Globus pallidus (tissue), 1 donor: ENCODE results near the gene PMM2.
"Not testable (repeated sequence)": the region's sequence is repeated elsewhere in the genome, so short reads cannot be mapped to it uniquely, and the experiment has no call there.

Experiments used
- DNase-seq: peaks from one replicate; pipeline ENCODE4 v3.0.0-alpha.2; 2015; ENCODE audit warnings: low spot score

The PMM2 gene

DNA sequence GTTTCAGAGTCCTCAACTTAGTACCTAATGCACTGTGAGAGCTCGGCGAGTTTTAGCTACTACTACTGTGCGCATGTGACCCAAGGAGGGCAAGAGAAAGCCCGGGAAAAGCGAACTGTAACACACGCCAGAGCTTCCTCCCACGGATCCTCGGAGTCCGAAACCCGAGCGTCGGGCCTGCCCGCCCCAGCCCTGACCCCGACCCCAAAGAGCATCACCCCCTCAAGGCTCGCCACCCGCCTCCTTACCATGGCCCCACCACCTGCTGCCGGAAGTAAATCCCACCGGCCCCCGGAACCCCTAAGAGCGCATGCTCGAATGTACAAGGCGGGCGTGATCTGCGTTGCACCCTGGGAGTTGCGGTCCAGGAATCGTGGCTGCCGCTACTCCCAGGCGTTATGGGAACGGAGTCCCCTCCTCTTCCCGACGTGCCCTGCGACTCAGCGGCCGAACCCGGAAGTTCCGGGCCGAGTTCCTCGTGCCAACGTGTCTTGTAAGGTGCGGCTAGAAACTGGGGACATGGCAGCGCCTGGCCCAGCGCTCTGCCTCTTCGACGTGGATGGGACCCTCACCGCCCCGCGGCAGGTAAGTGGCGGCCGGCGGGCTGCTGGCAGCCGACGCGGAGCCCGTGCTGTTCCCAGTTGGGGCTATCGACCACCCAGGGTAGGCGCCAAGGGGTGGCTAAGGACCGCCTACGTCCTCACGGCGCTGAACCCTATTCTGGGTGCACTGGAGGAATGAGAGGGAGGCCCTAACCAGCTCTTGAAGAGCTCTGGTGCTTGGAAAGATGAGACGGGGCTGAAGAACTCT lies at the start of gene PMM2, which contains the start of gene TMEM186:
Gene PMM2 (plus strand): TSS at position 476 of the 810 bp plus-strand sequence. CDS start 44 bp downstream, at position 520.
Gene TMEM186 (minus strand): TSS at position 276 of the 810 bp plus-strand sequence. CDS start 25 bp downstream, at position 251.
- DNase-seq, result peak; percentile 98

DNA sequence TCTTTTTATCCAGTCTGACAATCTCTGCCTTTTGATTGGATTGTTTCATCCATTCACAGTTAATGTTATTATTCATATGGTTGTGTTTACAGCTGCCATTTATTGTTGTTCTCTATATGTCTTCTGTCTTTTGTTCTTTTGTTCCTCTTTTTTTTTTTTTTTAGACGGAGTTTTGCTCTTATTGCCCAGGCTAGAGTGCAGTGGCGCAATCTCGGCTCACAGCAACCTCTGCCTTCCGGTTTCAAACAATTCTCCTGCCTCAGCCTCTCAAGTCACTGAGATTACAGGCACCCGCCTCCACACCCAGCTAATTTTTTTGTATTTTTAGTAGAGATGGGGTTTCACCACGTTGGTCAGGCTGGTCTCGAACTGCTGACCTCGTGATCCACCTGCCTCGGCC lies 48.7 kb upstream of the PMM2 start:
- DNase-seq, result not testable (repeated sequence)

- no peak for DNase-seq
Measured at GRCh38 chr16:8751481-8752311, 45.9 kb upstream of the PMM2 start.

DNA sequence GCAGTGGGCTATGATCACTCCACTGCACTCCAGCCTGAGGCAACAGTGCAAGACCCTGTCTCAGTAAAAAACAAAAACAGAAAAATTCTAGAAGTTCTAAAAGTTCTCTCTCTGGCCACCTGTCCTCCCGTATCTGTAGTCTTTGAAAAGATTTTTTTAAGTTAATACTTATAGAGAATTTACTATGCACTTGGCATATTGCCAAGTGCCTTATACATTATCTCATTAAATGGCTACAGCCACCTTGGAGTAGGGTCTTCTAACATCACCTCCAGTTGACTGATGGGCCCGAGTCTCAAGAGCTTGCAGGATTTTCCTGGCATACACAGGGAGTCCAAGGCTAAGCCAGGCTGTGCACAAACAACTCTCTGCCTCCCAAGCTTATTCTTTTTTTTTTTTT lies 44.9 kb upstream of the PMM2 start:
- DNase-seq, result no peak

DNA sequence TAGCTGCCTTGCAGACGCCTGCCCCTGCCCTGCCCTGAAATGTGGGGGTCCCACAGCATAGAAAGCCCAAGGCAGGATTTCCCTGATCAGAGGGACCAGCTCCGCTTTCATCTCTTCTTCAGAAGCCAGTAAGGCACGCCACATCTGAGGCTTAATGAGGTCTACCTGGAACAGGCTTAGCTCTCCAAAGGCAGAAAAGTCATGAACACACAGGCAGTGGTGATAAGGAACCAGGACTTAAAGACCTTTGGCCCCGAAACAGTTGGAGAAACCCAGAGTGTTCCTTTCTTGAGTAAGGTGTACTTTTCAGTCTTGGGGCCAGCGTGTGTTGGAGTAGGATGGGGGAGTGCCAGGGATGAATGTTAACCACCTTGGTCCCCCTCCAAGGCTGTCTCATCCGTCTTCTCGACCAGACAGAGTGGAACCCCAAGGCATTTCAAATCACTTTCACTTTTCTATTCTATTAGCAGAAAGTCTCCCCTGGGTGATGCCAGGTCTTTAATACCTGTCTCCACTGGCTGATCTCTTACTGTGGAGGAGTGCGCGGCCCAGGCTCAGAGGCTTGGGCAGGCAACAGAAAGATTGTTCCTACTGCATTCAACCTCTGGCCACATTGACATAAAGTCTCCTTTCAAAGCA lies 44.1 kb upstream of the PMM2 start:
- DNase-seq, result no peak

GRCh38 chr16:8756755-8757154 lies 40.9 kb upstream of the PMM2 start:
- DNase-seq, result no peak

DNA sequence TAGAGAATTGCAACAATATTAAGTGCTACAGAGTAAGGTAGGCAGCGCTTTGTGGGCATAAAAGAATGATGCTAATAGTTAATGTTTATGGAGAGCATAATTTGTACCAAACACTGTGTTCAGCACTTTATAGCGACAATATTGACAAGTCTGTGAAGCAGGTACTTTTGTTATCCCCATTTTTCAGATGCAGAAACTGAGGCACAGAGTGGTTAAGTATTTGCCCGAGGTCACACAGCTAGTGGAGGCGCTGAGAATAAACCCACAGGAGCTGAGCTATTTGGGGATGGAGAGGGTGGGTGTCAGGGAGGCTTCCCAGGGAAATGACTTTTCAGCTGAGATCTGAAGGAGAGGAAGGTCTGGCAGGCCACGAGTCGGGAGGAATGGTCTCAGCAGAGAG lies 39.6 kb upstream of the PMM2 start:
- DNase-seq, result no peak

DNA sequence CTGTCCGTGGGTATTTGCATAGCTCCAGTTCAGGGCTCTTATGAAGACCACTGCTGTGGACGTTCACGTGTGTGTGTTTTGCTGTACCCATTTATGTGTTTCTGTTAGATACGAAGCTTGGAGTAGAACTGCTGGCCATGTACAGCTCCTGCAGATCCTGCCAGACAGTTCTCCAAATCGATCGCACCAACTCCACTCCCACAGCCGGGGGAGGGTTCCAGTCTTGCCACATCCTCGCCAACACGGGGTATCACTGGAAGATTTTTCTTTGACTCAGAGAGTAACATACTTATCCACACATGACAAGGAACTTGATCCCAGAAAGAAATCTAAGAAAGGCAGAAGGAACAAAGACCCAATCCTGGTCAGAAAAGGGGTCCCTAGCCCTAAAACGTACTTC lies 37.6 kb upstream of the PMM2 start:
- DNase-seq, result no peak

DNA sequence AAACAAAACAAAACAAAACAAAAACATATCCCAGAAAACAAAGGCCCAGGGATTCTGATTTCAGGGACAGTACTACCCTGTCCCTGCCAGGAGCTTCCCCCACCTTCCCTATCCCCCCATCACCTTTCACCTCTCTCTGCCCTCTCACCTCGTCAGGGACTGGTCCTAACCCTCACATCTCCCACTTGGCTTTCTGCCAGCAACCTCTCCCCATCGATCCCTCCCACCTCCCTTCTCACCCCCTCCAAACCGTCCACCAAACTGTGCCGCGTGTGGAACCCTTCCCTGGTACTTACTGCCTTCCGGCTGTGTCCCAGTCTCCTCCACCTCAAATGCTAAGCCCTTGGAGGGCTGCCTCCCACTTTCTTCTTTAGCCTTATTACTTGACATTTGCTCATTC lies 36.6 kb upstream of the PMM2 start:
- no peak for DNase-seq

DNA sequence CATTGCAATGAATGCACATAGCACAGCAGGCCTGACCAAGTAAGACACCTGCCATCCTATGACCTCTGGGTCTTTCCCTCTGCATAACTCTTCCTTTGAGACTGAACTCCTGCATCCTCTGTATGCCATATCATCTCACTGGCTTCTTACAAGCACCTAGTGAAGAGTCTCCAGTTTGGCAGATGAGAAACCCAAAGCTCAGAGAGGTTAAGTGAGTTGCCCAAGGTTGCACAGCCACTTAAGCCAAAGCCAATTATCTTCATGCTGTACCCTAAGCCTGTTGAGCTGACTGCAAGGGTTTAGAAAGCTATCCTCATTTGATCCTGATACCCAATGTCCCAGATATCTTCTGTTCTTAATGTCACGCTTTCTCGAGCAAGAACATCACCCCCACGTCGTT lies 35.4 kb upstream of the PMM2 start:
- no peak for DNase-seq

DNA sequence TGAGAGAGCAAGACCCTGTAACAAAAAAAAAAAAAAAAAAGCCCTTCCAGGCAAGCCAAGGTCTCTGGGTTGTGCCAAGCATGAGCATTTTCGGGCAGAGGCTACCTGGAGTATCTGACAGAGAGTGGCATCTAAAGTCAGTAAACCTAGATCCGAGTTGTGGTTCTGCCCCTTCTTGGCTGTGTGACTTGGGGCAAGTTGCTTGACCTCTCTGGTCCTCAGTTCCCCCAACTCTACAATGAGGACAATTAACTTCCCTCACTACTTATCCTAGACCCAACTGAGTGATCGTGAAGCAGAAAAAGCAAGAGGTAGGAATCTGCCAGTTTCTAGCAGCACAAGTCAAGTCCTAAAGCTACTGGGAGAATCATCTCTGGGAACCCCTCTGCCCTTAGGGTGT lies 34.6 kb upstream of the PMM2 start:
- no peak for DNase-seq

- DNase-seq, result no peak
Measured at GRCh38 chr16:8763899-8764298, 33.7 kb upstream of the PMM2 start.

DNA sequence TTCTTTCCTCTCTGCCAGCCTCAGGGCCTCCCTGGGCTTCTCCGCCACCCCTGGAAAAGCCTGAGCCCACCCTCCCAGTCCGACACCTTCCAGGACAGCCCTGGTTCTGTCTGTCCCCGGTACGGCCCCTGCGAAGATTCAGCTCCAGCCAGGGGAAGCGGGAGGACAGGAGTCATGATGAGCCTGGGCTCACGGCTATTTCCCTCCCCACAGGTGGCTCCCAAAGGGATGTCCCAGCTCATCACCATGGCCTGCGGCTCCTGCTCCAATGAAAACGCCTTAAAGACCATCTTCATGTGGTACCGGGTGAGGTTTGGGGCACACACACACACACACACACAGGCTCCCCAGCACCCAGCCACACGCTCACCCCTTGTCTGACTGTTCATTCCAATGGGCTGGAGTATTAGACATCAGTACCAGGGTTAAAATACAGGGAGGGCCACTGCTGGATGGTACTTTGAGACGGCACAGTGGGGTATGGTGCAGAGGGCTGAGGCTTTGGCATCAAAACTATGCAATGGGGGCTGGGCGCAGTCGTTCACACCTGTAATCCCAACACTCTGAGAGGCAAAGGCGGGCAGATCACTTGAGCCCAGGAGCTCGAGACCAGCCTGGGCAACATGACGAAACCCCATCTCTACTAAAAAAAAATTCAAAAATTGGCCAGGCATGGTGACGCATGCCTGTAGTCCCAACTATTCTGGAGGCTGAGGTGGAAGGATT lies 33.0 kb upstream of the PMM2 start:
- no peak for DNase-seq

DNA sequence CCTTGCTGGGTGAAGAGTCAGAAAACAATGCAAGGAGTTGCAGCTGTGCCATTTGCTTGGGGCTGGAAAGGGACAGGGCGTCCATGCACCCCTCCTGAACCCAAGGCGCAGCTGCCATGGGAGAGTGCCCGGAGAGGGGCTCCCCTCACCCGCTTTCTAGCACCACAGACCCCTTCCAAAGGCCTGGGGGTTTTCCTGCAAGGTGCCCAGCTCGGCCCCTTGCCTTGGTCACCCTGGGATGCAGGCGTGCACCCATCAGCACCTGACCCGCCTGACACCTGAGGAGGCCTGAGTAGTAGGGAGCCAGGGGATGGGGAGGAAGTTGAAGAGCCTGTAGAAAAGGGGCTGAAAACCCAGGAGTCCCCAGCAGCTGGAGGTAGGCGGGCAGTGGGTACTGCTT lies 30.5 kb upstream of the PMM2 start:
- DNase-seq, result no peak

GRCh38 chr16:8768283-8768682 lies 29.4 kb upstream of the PMM2 start:
- DNase-seq, result no peak

DNA sequence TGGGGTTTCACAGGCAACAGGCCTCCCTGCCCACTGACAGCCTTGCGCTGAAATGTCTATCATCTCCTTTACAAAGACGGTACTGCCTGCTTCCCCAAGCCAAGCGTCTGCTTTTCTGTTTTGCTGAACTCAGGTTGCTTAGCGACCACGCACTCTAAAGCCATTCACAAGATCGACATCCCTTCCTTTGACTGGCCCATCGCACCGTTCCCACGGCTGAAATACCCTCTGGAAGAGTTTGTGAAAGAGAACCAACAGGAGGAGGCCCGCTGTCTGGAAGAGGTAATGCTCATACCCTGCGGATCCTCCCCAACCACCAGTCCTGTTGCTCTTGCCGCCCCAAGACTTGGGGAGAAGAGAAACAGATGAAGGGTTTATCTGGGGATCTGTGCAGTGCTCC lies 28.9 kb upstream of the PMM2 start:
- no peak for DNase-seq

GRCh38 chr16:8773537-8773936 lies 24.1 kb upstream of the PMM2 start:
- no peak for DNase-seq

DNA sequence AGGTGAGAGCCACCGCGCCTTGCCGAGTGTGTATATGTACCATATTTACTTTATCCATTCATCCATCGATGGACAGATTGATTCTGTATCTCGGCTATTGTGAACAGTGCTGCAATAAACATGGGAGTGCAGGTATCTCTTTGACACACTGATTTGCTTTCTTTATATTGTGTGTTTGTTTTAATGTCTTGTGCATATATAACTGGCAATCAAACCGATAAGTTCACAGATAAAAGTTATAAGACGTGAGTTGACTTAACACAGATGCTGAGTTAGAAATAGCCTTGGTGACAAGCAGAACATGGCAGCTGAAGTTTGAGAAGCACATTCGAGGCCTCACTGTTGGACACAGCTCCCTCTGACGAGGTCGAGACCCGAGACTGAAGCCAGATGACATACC lies 23.4 kb upstream of the PMM2 start:
- DNase-seq, result no peak

- DNase-seq, result no peak
Measured at GRCh38 chr16:8775359-8775758, 22.3 kb upstream of the PMM2 start.

- DNase-seq, result no peak
Measured at GRCh38 chr16:8776129-8776584, 21.5 kb upstream of the PMM2 start.

DNA sequence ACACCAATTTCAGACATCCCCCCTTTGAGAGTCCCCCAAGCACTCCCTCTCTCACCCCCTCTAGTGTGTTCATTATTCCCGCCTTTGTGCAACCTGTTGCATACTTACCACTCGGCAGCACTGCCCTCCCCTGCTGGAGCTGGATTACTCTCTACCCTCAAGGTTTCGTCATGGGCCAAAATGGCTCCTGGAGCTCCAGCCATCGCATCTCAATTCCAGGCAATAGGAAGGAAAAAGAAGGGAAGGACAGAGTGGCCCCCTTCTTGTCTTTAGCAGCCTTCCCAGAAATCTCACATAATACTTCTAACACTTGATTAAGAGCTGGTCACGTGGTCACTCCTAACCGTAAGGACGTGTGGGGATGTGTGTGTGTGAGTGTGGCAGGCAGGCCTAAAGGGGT lies 20.4 kb upstream of the PMM2 start:
- DNase-seq, result no peak

DNA sequence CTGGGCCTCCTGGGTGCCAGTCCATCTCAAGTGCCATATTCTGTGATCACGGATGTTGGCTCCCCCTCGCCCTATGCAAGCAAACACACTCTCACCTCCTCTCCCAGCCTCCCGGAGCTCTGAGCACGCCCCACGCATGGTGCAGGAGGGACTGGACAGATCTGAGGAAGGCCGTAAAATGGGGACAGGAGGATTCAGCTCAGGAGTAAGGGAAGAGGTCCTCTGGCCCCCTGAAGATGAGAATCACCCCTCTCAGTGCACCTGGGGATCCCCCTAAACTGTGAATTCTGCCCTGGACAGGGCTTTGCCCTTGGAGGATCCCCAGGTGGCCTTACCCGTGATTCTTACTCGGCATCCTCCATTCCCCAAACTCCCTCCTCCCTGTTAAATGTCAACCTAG lies 15.8 kb upstream of the PMM2 start:
- no peak for DNase-seq
